Adrenal gland (tissue), 5 donors: ENCODE measurements around the gene GRIA4.

Experiments used
- CTCF ChIP-seq, 6 experiments: fragments of 450-650 bp in 4 of 6; fragments of 200-600 bp in 2 of 6; sonication (generic) in 1 of 6; IDR thresholded peaks; 1 replicate in 5 of 6; 2 replicates in 1 of 6; pipeline versions ENCODE4 v1.5.1 to v1.8.0; 2016 to 2021; ENCODE audit warnings: antibody characterized with exemption in 6 of 6, mild to moderate bottlenecking in 2 of 6, moderate library complexity in 1 of 6
- POLR2A ChIP-seq, 2 donors: fragments of 450-650 bp; IDR thresholded peaks; one replicate each; pipeline ENCODE4 v1.6.1; 2017; ENCODE audit warnings: antibody characterized with exemption in 2 of 2, mild to moderate bottlenecking in 2 of 2, moderate library complexity in 1 of 2
- donor health status: DM: no; HTN: no; CAD: no.

GRCh38 chr11:105577641-105578040 lies 32.2 kb upstream of the GRIA4 start:
- TF ChIP-seq CTCF (IDR thresholded peaks at IDR 0.05) = no peak
- no peak for TF ChIP-seq POLR2A (IDR thresholded peaks at IDR 0.05)
